ENCODE data around the gene GNPTAB. TPM values are rescaled to one million over a fixed set of nuclear protein-coding genes. Genes with fewer than 3 reads are reported as not detected.

GNPTAB gene
- total and polyA plus RNA-seq, 5 experiments from 2014 or later = 25.9 to 64.2 (median 43.5) TPM

GRCh38 chr12:101841069-101841468, 10.3 kb upstream of the GNPTAB start:
- ATAC-seq = no peak
- no peak overlapping the region for H3K27ac Mint-ChIP-seq

GRCh38 chr12:101839324-101840283, 8.8 kb upstream of the GNPTAB start:
- peak; percentile 73 to 77 for ATAC-seq

More at GRCh38 chr12:101841069-101841468, 10.3 kb upstream of the GNPTAB start:
- DNase-seq = no peak
- no peaks in the 10 kb centered on the region for H3K9me3 Mint-ChIP-seq
- no peak overlapping the region for H3K4me3 Mint-ChIP-seq
- peaks cover 7 to 22% (median 15%) of the 10 kb centered on the region in 4 donors for H3K4me1 Mint-ChIP-seq
- H3K36me3 Mint-ChIP-seq = no peaks in the 10 kb centered on the region
- H3K27me3 Mint-ChIP-seq = no peaks in the 10 kb centered on the region
- POLR2A ChIA-PET = interaction anchor here (1.5 to 1.9 kb wide), 2 partner anchors 11 to 67 kb away, joined by 5 to 7 read pairs; no protein-coding TSS in a partner anchor

GRCh38 chr12:101838628-101839323, 8.0 kb upstream of the GNPTAB start:
- ATAC-seq (peak; percentile 60 to 66), DNase-seq (peak in 3 of 10 donors; percentile 38 to 47 (median 39))
- Mint-ChIP-seq H3K36me3 (no peaks in the 10 kb centered on the region), H3K27me3 (no peaks in the 10 kb centered on the region), H3K9me3 (no peaks in the 10 kb centered on the region), H3K27ac (peak overlapping the region in 9 of 10 donors; percentile 7 to 85 (median 66)), H3K4me1 (peaks cover 7 to 22% (median 15%) of the 10 kb centered on the region in 4 donors), H3K4me3 (peak overlapping the region in 8 of 10 donors; percentile 10 to 52 (median 26))
- POLR2A ChIA-PET = interaction anchor here (0.6 to 1.4 kb wide), 6 partner anchors 9 to 432 kb away, joined by 3 to 6 read pairs (median 4); partner anchors contain the start of gene CHPT1

More at GRCh38 chr12:101839324-101840283, 8.8 kb upstream of the GNPTAB start:
- H3K9me3 Mint-ChIP-seq = no peaks in the 10 kb centered on the region
- POLR2A ChIA-PET = interaction anchor here (0.6 to 1.9 kb wide), 9 partner anchors 9 to 70 kb away, joined by 3 to 8 read pairs (median 4); partner anchors contain the start of gene GNPTAB
- H3K27ac Mint-ChIP-seq = peak overlapping the region in 5 of 10 donors; percentile 7 to 85 (median 66)
- peaks cover 7 to 22% (median 15%) of the 10 kb centered on the region in 4 donors for H3K4me1 Mint-ChIP-seq
- no peaks in the 10 kb centered on the region for H3K27me3 Mint-ChIP-seq
- no peaks in the 10 kb centered on the region for H3K36me3 Mint-ChIP-seq
- H3K4me3 Mint-ChIP-seq = peak overlapping the region in 3 of 10 donors; percentile 14 to 52 (median 22)
- peak; percentile 48 to 83 (median 71) for DNase-seq

- H3K27me3 Mint-ChIP-seq = no peaks in the 10 kb centered on the region
- DNase-seq = no peak
- H3K27ac Mint-ChIP-seq = peak overlapping the region in 4 of 10 donors; percentile 16 to 76 (median 20)
- H3K4me1 Mint-ChIP-seq = peaks cover 14 to 39% (median 29%) of the 10 kb centered on the region in 4 donors
- H3K9me3 Mint-ChIP-seq = no peaks in the 10 kb centered on the region
- peak overlapping the region in 1 of 10 donors; percentile 26 for H3K4me3 Mint-ChIP-seq
- POLR2A ChIA-PET = no interaction called here
- H3K36me3 Mint-ChIP-seq = no peaks in the 10 kb centered on the region
- ATAC-seq = no peak
These were observed 1.3 kb upstream of the GNPTAB start for GRCh38 chr12:101832030-101832429.

GRCh38 chr12:101829639-101830366, 956 bp downstream of the GNPTAB start:
- Mint-ChIP-seq H3K27me3 (no peaks in the 10 kb centered on the region), H3K4me1 (peaks cover 20 to 58% (median 48%) of the 10 kb centered on the region in 4 donors), H3K27ac (peak overlapping the region; percentile 91 to 98 (median 96)), H3K36me3 (no peaks in the 10 kb centered on the region), H3K9me3 (no peaks in the 10 kb centered on the region), H3K4me3 (peak overlapping the region; percentile 88 to 99 (median 98))
- no peak for ATAC-seq
- no peak for DNase-seq
- POLR2A ChIA-PET = interaction anchor here (0.6 to 3.1 kb wide), 14 partner anchors 8 to 421 kb away, joined by 3 to 26 read pairs (median 6); partner anchors contain the start of genes ARL1 and DRAM1

- Mint-ChIP-seq H3K27me3 (no peaks in the 10 kb centered on the region), H3K9me3 (no peaks in the 10 kb centered on the region), H3K27ac (peak overlapping the region in 9 of 10 donors; percentile 4 to 98 (median 91)), H3K4me3 (peak overlapping the region; percentile 88 to 99 (median 98)), H3K4me1 (peaks cover 24 to 69% (median 58%) of the 10 kb centered on the region in 4 donors), H3K36me3 (no peaks in the 10 kb centered on the region)
- ATAC-seq = no peak
- POLR2A ChIA-PET = interaction anchor here (1.6 to 3.1 kb wide), 2 partner anchors 9 to 55 kb away, joined by 4 to 26 read pairs; no protein-coding TSS in a partner anchor
- DNase-seq = no peak
These were observed 2.1 kb downstream of the GNPTAB start for GRCh38 chr12:101828463-101829196.

GRCh38 chr12:101826766-101827368, 3.9 kb downstream of the GNPTAB start:
- Mint-ChIP-seq H3K4me3 (peak overlapping the region in 2 of 10 donors; percentile 1 to 20), H3K36me3 (no peaks in the 10 kb centered on the region), H3K4me1 (peaks cover 31 to 85% (median 75%) of the 10 kb centered on the region in 4 donors), H3K27ac (peak overlapping the region in 6 of 10 donors; percentile 6 to 88 (median 62)), H3K9me3 (no peaks in the 10 kb centered on the region), H3K27me3 (no peaks in the 10 kb centered on the region)
- DNase-seq (no peak), ATAC-seq (no peak)
- POLR2A ChIA-PET = interaction anchor here (0.7 kb wide), 1 partner anchor 1519 kb away, joined by 6 read pairs; no protein-coding TSS in a partner anchor

- no peaks in the 10 kb centered on the region for H3K27me3 Mint-ChIP-seq
- POLR2A ChIA-PET = interaction anchor here (2.4 kb wide), 1 partner anchor 11 kb away, joined by 5 read pairs; no protein-coding TSS in a partner anchor
- peak overlapping the region in 9 of 10 donors; percentile 3 to 66 (median 47) for H3K4me3 Mint-ChIP-seq
- ATAC-seq (no peak), DNase-seq (no peak)
- H3K4me1 Mint-ChIP-seq = peaks cover 36 to 88% (median 85%) of the 10 kb centered on the region in 4 donors
- H3K9me3 Mint-ChIP-seq = no peaks in the 10 kb centered on the region
- H3K36me3 Mint-ChIP-seq = peaks cover 0 to 4% (median 0%) of the 10 kb centered on the region in 3 donors
- H3K27ac Mint-ChIP-seq = peak overlapping the region; percentile 24 to 93 (median 86)
These were observed 5.9 kb downstream of the GNPTAB start for GRCh38 chr12:101824831-101825230.

- peak; percentile 98 to 99 for ATAC-seq
- Mint-ChIP-seq H3K4me3 (peak overlapping the region; percentile 46 to 83 (median 62)), H3K4me1 (peaks cover 31 to 86% (median 81%) of the 10 kb centered on the region in 4 donors), H3K27me3 (no peaks in the 10 kb centered on the region), H3K9me3 (peaks cover 0 to 2% (median 0%) of the 10 kb centered on the region in 9 donors), H3K27ac (peak overlapping the region in 9 of 10 donors; percentile 86 to 96 (median 91)), H3K36me3 (peaks cover 0 to 7% (median 3%) of the 10 kb centered on the region in 3 donors)
- DNase-seq = peak; percentile 28 to 87 (median 77)
- POLR2A ChIA-PET = interaction anchor here (0.5 to 2.4 kb wide), 6 partner anchors 12 to 61 kb away, joined by 3 to 5 read pairs (median 4); partner anchors contain the start of gene DRAM1
These were observed 6.9 kb downstream of the GNPTAB start for GRCh38 chr12:101823891-101824290.

GRCh38 chr12:101823039-101823438, 7.7 kb downstream of the GNPTAB start:
- DNase-seq (no peak), ATAC-seq (no peak)
- POLR2A ChIA-PET = interaction anchor here (0.6 to 1.6 kb wide), 4 partner anchors 15 to 1556 kb away, joined by 3 to 5 read pairs (median 4); partner anchors contain the start of gene DRAM1
- peak overlapping the region; percentile 38 to 96 (median 88) for H3K27ac Mint-ChIP-seq
- H3K4me3 Mint-ChIP-seq = peak overlapping the region in 9 of 10 donors; percentile 15 to 83 (median 54)
- H3K9me3 Mint-ChIP-seq = peaks cover 0 to 2% (median 0%) of the 10 kb centered on the region in 9 donors
- peaks cover 28 to 79% (median 76%) of the 10 kb centered on the region in 4 donors for H3K4me1 Mint-ChIP-seq
- peaks cover 0 to 9% (median 3%) of the 10 kb centered on the region in 3 donors for H3K36me3 Mint-ChIP-seq
- no peaks in the 10 kb centered on the region for H3K27me3 Mint-ChIP-seq

All from naive thymus-derived CD8-positive, alpha-beta T cell (primary cell).